Stimulated activated CD4-positive, alpha-beta T cell treated with anti-CD3 and anti-CD28 coated beads, TNF-alpha, amount 100 ng/mL, for 24 hours (primary cell): ENCODE data around the gene UNC119.

Source experiments
- DNase-seq, 3 experiments: peaks; one replicate each; pipeline ENCODE4 v3.0.0-alpha.2; 2020; ENCODE audit warnings: low read depth in 3 of 3

The UNC119 gene

GRCh38 chr17:28573040-28573380 lies 20.6 kb upstream of the UNC119 start:
- DNase-seq: no peak

- DNase-seq: no peak
Measured at GRCh38 chr17:28572259-28573039, 20.0 kb upstream of the UNC119 start.

- peak; percentile 90 to 96 (median 93) for DNase-seq
Measured at GRCh38 chr17:28571361-28572122, 19.1 kb upstream of the UNC119 start, which contains the start of gene PIGS. Gene PIGS (minus strand): TSS chr17:28571524. CDS start chr17:28571496, 28 bp downstream.

- peak in 1 of 3 experiments; percentile 50 for DNase-seq
Measured at GRCh38 chr17:28570716-28571360, 18.4 kb upstream of the UNC119 start.

GRCh38 chr17:28569446-28569845 lies 17.0 kb upstream of the UNC119 start:
- no peak for DNase-seq

GRCh38 chr17:28567604-28568003 lies 15.2 kb upstream of the UNC119 start:
- no peak for DNase-seq

GRCh38 chr17:28563475-28563874 lies 11.1 kb upstream of the UNC119 start:
- no peak for DNase-seq

- DNase-seq: no peak
Measured at GRCh38 chr17:28555022-28555421, 2.6 kb upstream of the UNC119 start.

- no peak for DNase-seq
Measured at GRCh38 chr17:28554565-28554964, 2.1 kb upstream of the UNC119 start.

- no peak for DNase-seq
Measured at GRCh38 chr17:28553000-28553505, 629 bp upstream of the UNC119 start.

- DNase-seq: no peak
Measured at GRCh38 chr17:28551421-28552175, 826 bp downstream of the UNC119 start.

GRCh38 chr17:28550858-28551257 lies 1.6 kb downstream of the UNC119 start:
- DNase-seq: no peak

- peak in 2 of 3 experiments; percentile 18 to 52 for DNase-seq
Measured at GRCh38 chr17:28549236-28550132, 2.9 kb downstream of the UNC119 start.

GRCh38 chr17:28548417-28549130 lies 3.9 kb downstream of the UNC119 start:
- no peak for DNase-seq

- DNase-seq: peak; percentile 46 to 76 (median 52)
Measured at GRCh38 chr17:28547623-28548416, 4.6 kb downstream of the UNC119 start.

GRCh38 chr17:28547096-28547622 lies 5.3 kb downstream of the UNC119 start:
- DNase-seq: no peak

- no peak for DNase-seq
Measured at GRCh38 chr17:28545787-28546415, 6.5 kb downstream of the UNC119 start.

GRCh38 chr17:28545141-28545503 lies 7.3 kb downstream of the UNC119 start:
- no peak for DNase-seq
